Thyroid gland (tissue), 4 donors: ENCODE measurements around the gene UPK3B.
"Not testable (repeated sequence)": the region's sequence is repeated elsewhere in the genome, so short reads cannot be mapped to it uniquely, and the experiment has no call there.

Experiments used
- POLR2A ChIP-seq, 2 donors: fragments of 450-650 bp; IDR thresholded peaks; one replicate each; pipeline ENCODE4 v1.6.1; 2017; ENCODE audit warnings: antibody characterized with exemption in 2 of 2, mild to moderate bottlenecking in 2 of 2, moderate library complexity in 1 of 2
- TF ChIP-seq, protein P1 (sequence below), 6 experiments: fragments of 200-600 bp in 3 of 6; fragments of 450-650 bp in 3 of 6; sonication (generic) in 3 of 6; IDR thresholded peaks; one replicate each; pipeline ENCODE4 v1.5.1; 2016 to 2019; ENCODE audit warnings: antibody characterized with exemption in 6 of 6, mild to moderate bottlenecking in 2 of 6, inconsistent platforms in 1 of 6, moderate library complexity in 1 of 6

GRCh38 chr7:76492139-76492538 lies 18.2 kb upstream of the UPK3B start:
- TF ChIP-seq, protein P1, sequence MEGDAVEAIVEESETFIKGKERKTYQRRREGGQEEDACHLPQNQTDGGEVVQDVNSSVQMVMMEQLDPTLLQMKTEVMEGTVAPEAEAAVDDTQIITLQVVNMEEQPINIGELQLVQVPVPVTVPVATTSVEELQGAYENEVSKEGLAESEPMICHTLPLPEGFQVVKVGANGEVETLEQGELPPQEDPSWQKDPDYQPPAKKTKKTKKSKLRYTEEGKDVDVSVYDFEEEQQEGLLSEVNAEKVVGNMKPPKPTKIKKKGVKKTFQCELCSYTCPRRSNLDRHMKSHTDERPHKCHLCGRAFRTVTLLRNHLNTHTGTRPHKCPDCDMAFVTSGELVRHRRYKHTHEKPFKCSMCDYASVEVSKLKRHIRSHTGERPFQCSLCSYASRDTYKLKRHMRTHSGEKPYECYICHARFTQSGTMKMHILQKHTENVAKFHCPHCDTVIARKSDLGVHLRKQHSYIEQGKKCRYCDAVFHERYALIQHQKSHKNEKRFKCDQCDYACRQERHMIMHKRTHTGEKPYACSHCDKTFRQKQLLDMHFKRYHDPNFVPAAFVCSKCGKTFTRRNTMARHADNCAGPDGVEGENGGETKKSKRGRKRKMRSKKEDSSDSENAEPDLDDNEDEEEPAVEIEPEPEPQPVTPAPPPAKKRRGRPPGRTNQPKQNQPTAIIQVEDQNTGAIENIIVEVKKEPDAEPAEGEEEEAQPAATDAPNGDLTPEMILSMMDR (IDR thresholded peaks at IDR 0.05): not testable (repeated sequence)
- TF ChIP-seq POLR2A (IDR thresholded peaks at IDR 0.05): not testable (repeated sequence)
